NCI-H128 (cell line): ENCODE measurements around the gene PPL.
A peak's percentile ranks its signal among the peaks of the same experiment; 100 is the strongest.

Source experiments
- DNase-seq: peaks from one replicate; lab custom pipeline; 2025; ENCODE audit not compliant: unreplicated experiment; lab: John Stamatoyannopoulos, UW

Gene PPL

GRCh38 chr16:4868535-4868934 lies 68.4 kb downstream of the PPL start:
- DNase-seq: no peak

GRCh38 chr16:4868026-4868425 lies 68.9 kb downstream of the PPL start:
- DNase-seq: no peak

- DNase-seq: no peak
Observed at GRCh38 chr16:4866586-4866985, 70.4 kb downstream of the PPL start.

GRCh38 chr16:4865231-4865860 lies 71.6 kb downstream of the PPL start:
- no peak for DNase-seq

GRCh38 chr16:4864728-4865127 lies 72.2 kb downstream of the PPL start:
- DNase-seq: no peak

GRCh38 chr16:4862639-4863038 lies 74.3 kb downstream of the PPL start:
- DNase-seq: no peak

GRCh38 chr16:4860727-4861342 lies 76.1 kb downstream of the PPL start:
- no peak for DNase-seq

- DNase-seq: no peak
Observed at GRCh38 chr16:4859900-4860255, 77.1 kb downstream of the PPL start.

GRCh38 chr16:4859190-4859899 lies 77.6 kb downstream of the PPL start:
- no peak for DNase-seq

- DNase-seq: no peak
Observed at GRCh38 chr16:4855804-4856203, 81.1 kb downstream of the PPL start.

GRCh38 chr16:4855371-4855770 lies 81.6 kb downstream of the PPL start:
- DNase-seq: no peak

GRCh38 chr16:4852221-4852872 lies 84.6 kb downstream of the PPL start:
- no peak for DNase-seq

GRCh38 chr16:4850211-4850610 lies 86.7 kb downstream of the PPL start:
- DNase-seq: no peak

GRCh38 chr16:4847774-4848587 lies 89.0 kb downstream of the PPL start:
- no peak for DNase-seq

GRCh38 chr16:4846901-4847773 lies 89.8 kb downstream of the PPL start, which contains the start of the genes GLYR1 and UBN1:
TSS of gene GLYR1 (minus strand) at chr16:4847288. CDS start at chr16:4847265, 23 bp downstream.
TSS of gene UBN1 (plus strand) at chr16:4847481. CDS start at chr16:4852918, 5,437 bp downstream.
- peak; percentile 89 for DNase-seq

- no peak for DNase-seq
Observed at GRCh38 chr16:4846503-4846900, 90.4 kb downstream of the PPL start.

- no peak for DNase-seq
Observed at GRCh38 chr16:4840984-4841383, 96.0 kb downstream of the PPL start.

GRCh38 chr16:4839942-4840341 lies 97.0 kb downstream of the PPL start:
- no peak for DNase-seq

- DNase-seq: no peak
Observed at GRCh38 chr16:4837733-4838501, 99.0 kb downstream of the PPL start.
